ENCODE measurements around the gene CNBD2. TPM values are rescaled to one million over a fixed set of nuclear protein-coding genes. Genes with fewer than 3 reads are reported as not detected.

The CNBD2 gene
- total RNA-seq, 4 donors from 2014 or later, result 0.90 to 13.2 (median 12.9) TPM; not detected in 1

DNA sequence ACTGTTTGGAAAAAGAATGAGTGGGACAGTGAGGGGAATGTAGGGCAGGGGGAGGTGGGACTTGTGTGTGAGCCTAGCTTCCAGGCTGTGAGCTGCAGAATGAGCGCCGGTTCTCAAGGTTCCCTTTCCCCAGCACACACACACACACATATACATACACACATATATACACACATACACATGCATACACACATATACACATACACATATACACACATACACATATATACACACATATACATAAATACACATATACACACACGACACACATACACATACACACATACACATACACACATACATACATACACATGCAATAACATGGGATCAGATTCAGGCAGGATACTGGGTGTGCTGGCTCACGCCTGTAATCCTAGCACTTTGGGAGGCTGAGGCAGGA lies 66.5 kb downstream of the CNBD2 start:
- Histone ChIP-seq H3K36me3 (no peaks in the 10 kb centered on the region), H3K9me3 (no peaks in the 10 kb centered on the region), H3K4me1 (no peaks in the 10 kb centered on the region), H3K4me3 (no peak overlapping the region), H3K27me3 (no peaks in the 10 kb centered on the region), H3K27ac (no peak overlapping the region)
- DNase-seq (ENCODE audit: low spot score in 2 of 2), result no peak
- WGBS, 2 donors, result 92 to 97% methylated on average over 4 of the region's 4 CpGs
- TF ChIP-seq, protein P1, sequence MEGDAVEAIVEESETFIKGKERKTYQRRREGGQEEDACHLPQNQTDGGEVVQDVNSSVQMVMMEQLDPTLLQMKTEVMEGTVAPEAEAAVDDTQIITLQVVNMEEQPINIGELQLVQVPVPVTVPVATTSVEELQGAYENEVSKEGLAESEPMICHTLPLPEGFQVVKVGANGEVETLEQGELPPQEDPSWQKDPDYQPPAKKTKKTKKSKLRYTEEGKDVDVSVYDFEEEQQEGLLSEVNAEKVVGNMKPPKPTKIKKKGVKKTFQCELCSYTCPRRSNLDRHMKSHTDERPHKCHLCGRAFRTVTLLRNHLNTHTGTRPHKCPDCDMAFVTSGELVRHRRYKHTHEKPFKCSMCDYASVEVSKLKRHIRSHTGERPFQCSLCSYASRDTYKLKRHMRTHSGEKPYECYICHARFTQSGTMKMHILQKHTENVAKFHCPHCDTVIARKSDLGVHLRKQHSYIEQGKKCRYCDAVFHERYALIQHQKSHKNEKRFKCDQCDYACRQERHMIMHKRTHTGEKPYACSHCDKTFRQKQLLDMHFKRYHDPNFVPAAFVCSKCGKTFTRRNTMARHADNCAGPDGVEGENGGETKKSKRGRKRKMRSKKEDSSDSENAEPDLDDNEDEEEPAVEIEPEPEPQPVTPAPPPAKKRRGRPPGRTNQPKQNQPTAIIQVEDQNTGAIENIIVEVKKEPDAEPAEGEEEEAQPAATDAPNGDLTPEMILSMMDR (IDR thresholded peaks at IDR 0.05), result no peak
- TF ChIP-seq EP300 (IDR thresholded peaks at IDR 0.05) (no peak), POLR2A (IDR thresholded peaks at IDR 0.05) (no peak)

- Histone ChIP-seq H3K4me1 (no peaks in the 10 kb centered on the region), H3K4me3 (no peak overlapping the region), H3K9me3 (no peaks in the 10 kb centered on the region), H3K27ac (no peak overlapping the region), H3K36me3 (no peaks in the 10 kb centered on the region), H3K27me3 (no peaks in the 10 kb centered on the region)
- no peak for DNase-seq (ENCODE audit: low spot score in 2 of 2)
- TF ChIP-seq POLR2A (IDR thresholded peaks at IDR 0.05), result no peak
- TF ChIP-seq, protein P1 (IDR thresholded peaks at IDR 0.05), result no peak
- no peak for TF ChIP-seq EP300 (IDR thresholded peaks at IDR 0.05)
- WGBS, 2 donors, result 50 to 58% methylated on average over 2 of the region's 2 CpGs
Measured at GRCh38 chr20:36035745-36036144, 67.4 kb downstream of the CNBD2 start.

DNA sequence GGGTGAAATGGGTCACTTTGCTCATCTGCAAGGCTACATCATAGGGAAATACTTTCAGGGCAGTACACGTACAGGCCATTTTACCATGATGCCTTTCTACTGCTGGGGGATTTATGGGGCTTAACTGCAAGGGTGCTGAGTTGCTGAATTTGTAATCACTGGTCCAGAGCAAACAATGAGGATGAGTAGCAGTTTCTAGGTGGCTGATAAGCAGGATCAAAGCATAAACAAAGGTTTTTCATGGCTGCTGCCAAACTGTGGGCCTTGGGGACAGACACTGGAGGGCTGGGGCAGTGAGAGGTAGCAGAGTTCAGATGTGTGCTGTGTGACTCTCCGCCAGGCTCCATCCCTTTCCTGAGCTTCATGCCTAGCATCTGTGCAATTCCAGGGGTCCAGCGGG lies 68.3 kb downstream of the CNBD2 start:
- H3K36me3 ChIP-seq, result peaks cover 0 to 9% (median 0%) of the 10 kb centered on the region in 3 donors
- TF ChIP-seq POLR2A (IDR thresholded peaks at IDR 0.05), result no peak
- TF ChIP-seq, protein P1 (IDR thresholded peaks at IDR 0.05), result no peak
- no peak for TF ChIP-seq EP300 (IDR thresholded peaks at IDR 0.05)
- no peak overlapping the region for H3K27ac ChIP-seq
- H3K4me3 ChIP-seq, result no peak overlapping the region
- no peaks in the 10 kb centered on the region for H3K9me3 ChIP-seq
- DNase-seq (ENCODE audit: low spot score in 2 of 2), result no peak
- WGBS, 2 donors, result 77 to 80% methylated on average over 3 of the region's 3 CpGs
- no peaks in the 10 kb centered on the region for H3K4me1 ChIP-seq
- H3K27me3 ChIP-seq, result no peaks in the 10 kb centered on the region

DNA sequence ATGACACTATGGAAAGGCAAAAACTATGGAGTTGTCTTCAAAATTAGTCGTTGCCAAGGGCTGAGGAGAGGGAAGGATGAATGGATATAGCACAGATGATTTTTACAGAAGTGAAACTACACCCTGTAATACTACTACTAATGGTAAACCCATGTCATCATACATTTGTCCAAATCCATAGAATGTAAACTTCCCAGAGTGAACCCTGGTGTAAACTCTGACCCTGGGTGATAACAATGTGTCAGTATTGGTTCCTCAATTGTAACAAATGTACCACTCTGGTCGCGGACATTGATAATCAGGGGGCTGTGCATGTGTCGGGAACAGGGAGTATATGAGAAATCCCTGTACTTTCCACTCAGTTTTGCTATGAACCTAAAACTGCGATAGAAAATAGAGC lies 72.2 kb downstream of the CNBD2 start:
- TF ChIP-seq POLR2A (IDR thresholded peaks at IDR 0.05) (no peak), EP300 (IDR thresholded peaks at IDR 0.05) (no peak)
- TF ChIP-seq, protein P1 (IDR thresholded peaks at IDR 0.05), result no peak
- WGBS, 2 donors, result 94 to 95% methylated on average over 5 of the region's 5 CpGs
- peaks cover 0 to 35% (median 0%) of the 10 kb centered on the region in 3 donors for H3K36me3 ChIP-seq
- H3K4me3 ChIP-seq, result no peak overlapping the region
- no peaks in the 10 kb centered on the region for H3K9me3 ChIP-seq
- no peaks in the 10 kb centered on the region for H3K4me1 ChIP-seq
- H3K27ac ChIP-seq, result no peak overlapping the region
- no peak for DNase-seq (ENCODE audit: low spot score in 2 of 2)
- H3K27me3 ChIP-seq, result no peaks in the 10 kb centered on the region

GRCh38 chr20:36043441-36043840 lies 75.1 kb downstream of the CNBD2 start:
- no peak for DNase-seq (ENCODE audit: low spot score in 2 of 2)
- TF ChIP-seq POLR2A (IDR thresholded peaks at IDR 0.05), result no peak
- no peak for TF ChIP-seq EP300 (IDR thresholded peaks at IDR 0.05)
- TF ChIP-seq, protein P1 (IDR thresholded peaks at IDR 0.05), result no peak

More at GRCh38 chr20:36043441-36043840, 75.1 kb downstream of the CNBD2 start:
- peaks cover 0 to 18% (median 3%) of the 10 kb centered on the region in 4 donors for H3K4me1 ChIP-seq
- no peaks in the 10 kb centered on the region for H3K27me3 ChIP-seq
- WGBS, 2 donors, result 73 to 79% methylated on average over 3 of the region's 3 CpGs
- H3K4me3 ChIP-seq, result no peak overlapping the region
- no peaks in the 10 kb centered on the region for H3K9me3 ChIP-seq
- H3K27ac ChIP-seq, result no peak overlapping the region
- peaks cover 0 to 43% (median 0%) of the 10 kb centered on the region in 3 donors for H3K36me3 ChIP-seq
